ENCODE measurements around the gene PTGER1.

PTGER1 gene

DNA sequence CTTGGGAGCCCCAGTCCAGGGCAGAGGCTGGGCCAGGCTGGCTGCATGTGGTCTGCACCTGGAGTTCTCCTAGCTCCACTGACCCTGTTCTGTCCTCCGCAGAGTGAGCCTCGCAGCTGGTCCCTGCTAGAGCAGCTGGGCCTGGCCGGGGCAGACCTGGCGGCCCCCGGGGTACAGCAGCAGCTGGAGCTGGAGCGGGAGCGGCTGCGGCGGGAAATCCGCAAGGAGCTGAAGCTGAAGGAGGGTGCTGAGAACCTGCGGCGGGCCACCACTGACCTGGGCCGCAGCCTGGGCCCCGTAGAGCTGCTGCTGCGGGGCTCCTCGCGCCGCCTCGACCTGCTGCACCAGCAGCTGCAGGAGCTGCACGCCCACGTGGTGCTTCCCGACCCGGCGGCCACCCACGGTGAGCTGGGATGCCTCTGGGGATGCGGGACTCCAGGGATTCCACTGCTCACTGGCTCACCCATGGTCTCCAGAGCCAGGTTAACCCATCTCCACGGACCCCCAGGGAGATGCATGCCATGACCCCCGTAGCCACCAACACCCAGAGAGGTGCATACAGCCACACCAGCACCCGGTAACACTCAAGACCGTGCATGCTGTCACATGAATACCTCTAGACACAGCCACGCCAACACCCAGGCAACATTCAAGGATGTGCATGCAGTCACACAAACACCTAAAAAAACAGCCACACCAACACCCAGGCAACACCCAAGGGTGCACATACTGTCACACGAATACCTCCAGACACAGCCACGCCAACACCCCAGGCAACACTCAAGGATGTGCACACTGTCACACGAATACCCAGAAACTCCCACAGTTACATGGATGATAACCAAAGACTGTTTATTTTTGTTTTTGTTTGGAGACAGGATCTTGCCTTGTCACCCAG lies 33.9 kb downstream of the PTGER1 start:
- POLR2A ChIA-PET (ENCODE audit: low non-redundant PET), result no interaction called here
- TF ChIP-seq, protein P1, sequence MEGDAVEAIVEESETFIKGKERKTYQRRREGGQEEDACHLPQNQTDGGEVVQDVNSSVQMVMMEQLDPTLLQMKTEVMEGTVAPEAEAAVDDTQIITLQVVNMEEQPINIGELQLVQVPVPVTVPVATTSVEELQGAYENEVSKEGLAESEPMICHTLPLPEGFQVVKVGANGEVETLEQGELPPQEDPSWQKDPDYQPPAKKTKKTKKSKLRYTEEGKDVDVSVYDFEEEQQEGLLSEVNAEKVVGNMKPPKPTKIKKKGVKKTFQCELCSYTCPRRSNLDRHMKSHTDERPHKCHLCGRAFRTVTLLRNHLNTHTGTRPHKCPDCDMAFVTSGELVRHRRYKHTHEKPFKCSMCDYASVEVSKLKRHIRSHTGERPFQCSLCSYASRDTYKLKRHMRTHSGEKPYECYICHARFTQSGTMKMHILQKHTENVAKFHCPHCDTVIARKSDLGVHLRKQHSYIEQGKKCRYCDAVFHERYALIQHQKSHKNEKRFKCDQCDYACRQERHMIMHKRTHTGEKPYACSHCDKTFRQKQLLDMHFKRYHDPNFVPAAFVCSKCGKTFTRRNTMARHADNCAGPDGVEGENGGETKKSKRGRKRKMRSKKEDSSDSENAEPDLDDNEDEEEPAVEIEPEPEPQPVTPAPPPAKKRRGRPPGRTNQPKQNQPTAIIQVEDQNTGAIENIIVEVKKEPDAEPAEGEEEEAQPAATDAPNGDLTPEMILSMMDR (conservative IDR thresholded peaks at IDR 0.05; ENCODE audit: low read depth), result no peak
- CTCF ChIA-PET, result no interaction called here
- H3K27ac ChIP-seq, result no peak overlapping the region
- no peak for DNase-seq (ENCODE audit: low spot score)

DNA sequence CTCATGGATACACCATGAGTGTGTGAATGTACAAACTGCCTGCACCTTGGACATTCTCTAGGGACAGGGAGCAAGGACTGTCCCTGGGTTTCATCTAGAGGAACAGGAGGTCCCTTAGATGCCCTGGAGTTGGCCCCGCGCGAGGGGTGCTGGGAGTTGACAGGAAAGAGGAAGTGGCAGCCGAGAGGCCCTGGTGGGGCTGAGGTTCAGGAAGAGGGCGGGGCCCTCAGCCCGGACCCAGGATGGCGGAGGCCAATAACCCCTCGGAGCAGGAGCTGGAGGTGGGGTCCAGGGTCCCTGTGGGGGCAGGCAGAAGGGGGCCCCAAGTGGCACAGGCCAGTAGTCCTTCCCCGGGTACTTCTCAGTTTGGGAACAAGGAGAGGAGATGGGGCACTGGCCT lies 35.1 kb downstream of the PTGER1 start:
- no peak overlapping the region for H3K27ac ChIP-seq
- no peak for DNase-seq (ENCODE audit: low spot score)
- ChIA-PET POLR2A (ENCODE audit: low non-redundant PET) (no interaction called here), CTCF (no interaction called here)
- TF ChIP-seq, protein P1 (conservative IDR thresholded peaks at IDR 0.05; ENCODE audit: low read depth), result no peak

DNA sequence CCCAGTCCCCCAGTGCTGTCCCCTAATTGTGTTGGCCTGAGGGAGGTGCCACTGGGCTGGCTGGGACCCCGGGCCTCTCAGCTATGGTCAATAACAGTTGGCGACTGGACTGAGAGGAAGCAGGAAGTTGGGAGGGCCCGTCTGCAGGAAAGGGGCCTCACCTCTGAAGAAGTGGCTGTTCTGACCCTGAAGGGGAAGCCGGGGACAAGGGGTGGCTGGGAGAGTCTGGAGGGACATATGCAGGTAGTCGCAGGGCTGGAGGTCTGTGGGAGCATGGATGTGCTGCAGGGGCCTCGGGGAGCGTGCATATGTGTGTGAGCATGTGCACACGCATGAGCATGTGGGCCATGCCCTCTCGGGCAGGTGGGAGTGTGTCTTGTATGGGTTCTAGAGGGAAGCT lies 36.1 kb downstream of the PTGER1 start:
- TF ChIP-seq, protein P1 (conservative IDR thresholded peaks at IDR 0.05; ENCODE audit: low read depth), result no peak
- ChIA-PET CTCF (no interaction called here), POLR2A (ENCODE audit: low non-redundant PET) (no interaction called here)

DNA sequence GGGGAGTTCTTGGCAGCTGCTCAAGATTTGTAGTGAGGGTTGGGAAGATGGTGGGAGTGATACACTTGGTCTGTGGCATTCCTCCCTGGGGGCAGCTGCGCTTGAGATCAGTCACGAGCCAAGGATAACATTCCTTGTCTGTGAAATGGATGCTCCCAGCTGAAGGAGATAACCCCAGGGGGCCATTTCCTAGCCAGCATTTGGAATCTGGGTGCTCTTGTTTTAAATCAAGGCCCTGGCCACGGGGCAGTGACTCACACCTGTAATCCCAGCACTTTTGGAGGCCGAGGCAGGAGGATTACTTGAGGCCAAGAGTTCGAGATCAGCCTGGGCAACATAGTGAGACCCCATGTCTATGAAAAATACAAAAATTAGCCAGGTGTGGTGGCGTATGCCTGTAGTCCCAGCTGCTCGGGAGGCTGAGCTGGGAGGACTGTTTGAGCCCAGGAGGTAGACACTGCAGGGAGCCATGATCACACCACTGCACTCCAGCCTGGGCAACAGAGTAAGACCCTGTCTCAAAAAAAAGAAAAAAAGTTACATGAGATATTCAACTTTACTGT lies 37.5 kb downstream of the PTGER1 start:
- DNase-seq (ENCODE audit: low spot score), result no peak
- TF ChIP-seq, protein P1 (conservative IDR thresholded peaks at IDR 0.05; ENCODE audit: low read depth), result no peak
- ChIA-PET POLR2A (ENCODE audit: low non-redundant PET) (no interaction called here), CTCF (interaction anchor here (0.6 kb wide), 1 partner anchor 56 kb away, joined by 3 read pairs; no protein-coding TSS in a partner anchor)
- H3K27ac ChIP-seq, result no peak overlapping the region; the same call in 1 of the 2 replicates

More for the DNA sequence above, 36.1 kb downstream of the PTGER1 start:
- no peak overlapping the region for H3K27ac ChIP-seq
- no peak for DNase-seq (ENCODE audit: low spot score)

- ChIA-PET POLR2A (ENCODE audit: low non-redundant PET) (interaction anchor here (0.6 kb wide), 1 partner anchor 1266 kb away, joined by 3 read pairs; no protein-coding TSS in a partner anchor), CTCF (no interaction called here)
- peak overlapping the region; percentile 71 for H3K27ac ChIP-seq
- DNase-seq (ENCODE audit: low spot score), result no peak
- TF ChIP-seq, protein P1 (conservative IDR thresholded peaks at IDR 0.05; ENCODE audit: low read depth), result no peak
Observed at GRCh38 chr19:14435320-14436050, 39.7 kb downstream of the PTGER1 start.

- ChIA-PET POLR2A (ENCODE audit: low non-redundant PET) (no interaction called here), CTCF (no interaction called here)
- TF ChIP-seq, protein P1 (conservative IDR thresholded peaks at IDR 0.05; ENCODE audit: low read depth), result no peak
- DNase-seq (ENCODE audit: low spot score), result peak; percentile 70
- H3K27ac ChIP-seq, result peak overlapping the region; percentile 71
Observed at GRCh38 chr19:14434543-14435319, 40.4 kb downstream of the PTGER1 start.

Data from RWPE1 (cell line).